Keratinocyte (primary cell): Measurements from ENCODE around the gene PTPRN2. TPM values are rescaled to one million over a fixed set of nuclear protein-coding genes. Genes with fewer than 3 reads are reported as not detected.

Experiments used
- DNase-seq: peaks from one replicate; pipeline ENCODE4 v3.0.0-alpha.2; 2011; ENCODE audit warnings: low read depth, missing footprints, low spot score
- FAIRE-seq: peaks from 2 replicates; lab custom pipeline; 2011; peaks lifted over from hg19 to GRCh38; lab: Jason Lieb, UNC
- H2AFZ ChIP-seq: 2 replicates; pipeline ENCODE4 v1.6.0; 2012; ENCODE audit warnings: low read length, control low read depth, inconsistent platforms; ENCODE audit not compliant: control insufficient read depth
- H3K27ac ChIP-seq: 2 replicates; pipeline ENCODE4 v1.5.1; 2011; ENCODE audit warnings: low read length; ENCODE audit not compliant: control insufficient read depth, insufficient read depth
- H3K27me3 ChIP-seq: 3 replicates; pipeline ENCODE4 v1.6.0; 2011; ENCODE audit warnings: low read length; ENCODE audit not compliant: control insufficient read depth, insufficient read depth; ENCODE audit errors: extremely low read depth
- H3K36me3 ChIP-seq, 2 experiments: 2 replicates in 1 of 2; 3 replicates in 1 of 2; pipeline ENCODE4 v1.5.1; 2011; ENCODE audit warnings: low read length in 2 of 2, mild to moderate bottlenecking in 1 of 2; ENCODE audit not compliant: control insufficient read depth in 2 of 2, insufficient read depth in 2 of 2; ENCODE audit errors: extremely low read depth in 1 of 2
- H3K4me1 ChIP-seq: 3 replicates; pipeline ENCODE4 v1.5.1; 2011; ENCODE audit warnings: low read length; ENCODE audit not compliant: control insufficient read depth, insufficient read depth; ENCODE audit errors: extremely low read depth
- H3K4me2 ChIP-seq: 3 replicates; pipeline ENCODE4 v1.6.0; 2011; ENCODE audit warnings: low read depth, low read length; ENCODE audit not compliant: control insufficient read depth, insufficient read depth; ENCODE audit errors: extremely low read depth
- H3K4me3 ChIP-seq, 3 experiments: fragments of 200-600 bp in 1 of 3; sonication (generic) in 1 of 3; 2 replicates in 2 of 3; 3 replicates in 1 of 3; pipeline ENCODE4 v1.5.1; 2011 to 2016; ENCODE audit warnings: low read length in 3 of 3, mild to moderate bottlenecking in 3 of 3, control low read depth in 2 of 3, inconsistent platforms in 1 of 3, low read depth in 1 of 3, mixed read lengths in 1 of 3, mixed run types in 1 of 3, moderate library complexity in 1 of 3; ENCODE audit not compliant: control insufficient read depth in 2 of 3, insufficient read depth in 2 of 3; ENCODE audit errors: extremely low read depth in 1 of 3
- H3K79me2 ChIP-seq: 2 replicates; pipeline ENCODE4 v1.6.0; 2012; ENCODE audit warnings: low read length; ENCODE audit not compliant: control insufficient read depth, insufficient read depth
- H3K9ac ChIP-seq: 3 replicates; pipeline ENCODE4 v1.6.0; 2011; ENCODE audit warnings: low read length; ENCODE audit not compliant: control insufficient read depth, insufficient read depth; ENCODE audit errors: extremely low read depth
- H3K9me1 ChIP-seq: 3 replicates; pipeline ENCODE4 v1.6.0; 2011; ENCODE audit warnings: low read length; ENCODE audit not compliant: control insufficient read depth, insufficient read depth; ENCODE audit errors: extremely low read depth
- H3K9me3 ChIP-seq: 2 replicates; pipeline ENCODE4 v1.5.1; 2012; ENCODE audit warnings: low read depth, low read length; ENCODE audit not compliant: control insufficient read depth
- H4K20me1 ChIP-seq: 3 replicates; pipeline ENCODE4 v1.6.0; 2011; ENCODE audit warnings: low read length; ENCODE audit not compliant: control insufficient read depth, insufficient read depth; ENCODE audit errors: extremely low read depth
- EZH2 ChIP-seq: IDR thresholded peaks from one replicate; pipeline ENCODE4 v1.6.1; 2012; ENCODE audit warnings: inconsistent platforms, mild to moderate bottlenecking, low read length, moderate library complexity
- dilution Hi-C: fragments of 300-500 bp; cut with MboI; formaldehyde crosslinking; loops from one replicate; pipeline ENCODE4 v1.7.0; 2020; ENCODE audit warnings: low sequenced_read_pairs; ENCODE audit not compliant: extremely low pct_ligation_motif_present
- polyA plus RNA-seq, 5 experiments: library from polyadenylated mRNA; depleted of rRNA in 3 of 5; stranded (reverse) in 3 of 5; stranded (forward) in 1 of 5; unstranded in 1 of 5; fragments of >200 nt; gene quantifications; 1 replicate in 1 of 5; 2 replicates in 3 of 5; 3 replicates in 1 of 5; pipeline versions ENCODE4 v1.2.1 to v1.2.3, GENCODE V29; 2011 to 2012; ENCODE audit warnings: missing spikeins in 2 of 5, low read depth in 1 of 5, low replicate concordance in 1 of 5
- TF ChIP-seq, protein P1 (sequence below), 3 experiments: IDR thresholded peaks in 1 of 3; conservative IDR thresholded peaks in 1 of 3; optimal IDR thresholded peaks in 1 of 3; 2 replicates in 2 of 3; 3 replicates in 1 of 3; pipeline versions ENCODE3 to v1.5.1; 2011; ENCODE audit warnings: low read length in 3 of 3, mild to moderate bottlenecking in 3 of 3, moderate library complexity in 2 of 3, control low read depth in 1 of 3, inconsistent platforms in 1 of 3; ENCODE audit not compliant: insufficient read depth in 2 of 3; ENCODE audit errors: extremely low read depth in 1 of 3

Gene PTPRN2
- polyA plus RNA-seq, 1 donor (not counting 4 experiments of a cell fraction or from before 2014, with no cell fraction given) = not detected

DNA sequence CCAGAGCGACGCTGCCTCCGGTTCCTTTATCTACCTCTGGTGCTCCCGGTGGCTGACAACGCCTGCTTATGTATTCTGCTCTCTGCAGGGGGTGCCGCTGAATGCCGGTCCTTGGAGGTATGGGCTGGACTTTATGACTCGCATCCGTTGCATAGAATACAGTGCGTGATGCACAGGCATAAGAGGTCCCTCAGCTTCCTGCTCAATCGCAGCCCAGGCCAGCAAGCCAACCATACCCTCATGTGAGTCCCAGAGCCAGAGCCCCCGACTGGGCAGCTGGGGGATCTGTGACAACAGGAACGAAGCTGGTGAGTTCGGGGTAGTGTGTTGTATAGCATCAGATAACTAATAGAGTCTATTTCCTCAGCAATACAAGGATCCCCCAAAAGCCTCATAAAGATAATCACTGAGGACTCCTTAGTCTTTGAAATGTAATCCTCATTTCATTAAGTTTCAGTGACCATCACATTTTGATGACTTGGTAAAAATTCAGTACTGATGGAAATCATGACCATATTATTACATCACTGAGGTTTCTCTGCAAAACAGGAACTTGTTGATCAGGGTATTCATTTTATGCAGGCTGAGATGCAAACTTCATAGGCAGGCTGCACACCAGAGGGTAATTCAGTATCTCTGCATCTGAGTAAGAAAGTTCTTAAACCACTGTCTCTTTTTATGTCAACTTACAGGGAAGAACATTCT is 607.8 kb downstream of the PTPRN2 start:
- dilution Hi-C loops = no loop called here
- no peaks in the 10 kb centered on the region for H3K27me3 ChIP-seq
- TF ChIP-seq EZH2 = no peak
- TF ChIP-seq, protein P1, sequence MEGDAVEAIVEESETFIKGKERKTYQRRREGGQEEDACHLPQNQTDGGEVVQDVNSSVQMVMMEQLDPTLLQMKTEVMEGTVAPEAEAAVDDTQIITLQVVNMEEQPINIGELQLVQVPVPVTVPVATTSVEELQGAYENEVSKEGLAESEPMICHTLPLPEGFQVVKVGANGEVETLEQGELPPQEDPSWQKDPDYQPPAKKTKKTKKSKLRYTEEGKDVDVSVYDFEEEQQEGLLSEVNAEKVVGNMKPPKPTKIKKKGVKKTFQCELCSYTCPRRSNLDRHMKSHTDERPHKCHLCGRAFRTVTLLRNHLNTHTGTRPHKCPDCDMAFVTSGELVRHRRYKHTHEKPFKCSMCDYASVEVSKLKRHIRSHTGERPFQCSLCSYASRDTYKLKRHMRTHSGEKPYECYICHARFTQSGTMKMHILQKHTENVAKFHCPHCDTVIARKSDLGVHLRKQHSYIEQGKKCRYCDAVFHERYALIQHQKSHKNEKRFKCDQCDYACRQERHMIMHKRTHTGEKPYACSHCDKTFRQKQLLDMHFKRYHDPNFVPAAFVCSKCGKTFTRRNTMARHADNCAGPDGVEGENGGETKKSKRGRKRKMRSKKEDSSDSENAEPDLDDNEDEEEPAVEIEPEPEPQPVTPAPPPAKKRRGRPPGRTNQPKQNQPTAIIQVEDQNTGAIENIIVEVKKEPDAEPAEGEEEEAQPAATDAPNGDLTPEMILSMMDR (optimal IDR thresholded peaks at IDR 0.05 in 1 of 3, IDR thresholded peaks at IDR 0.05 in 1 of 3, conservative IDR thresholded peaks at IDR 0.05 in 1 of 3; ENCODE audit: extremely low read depth in 1 of 3, insufficient read depth in 2 of 3, low read length in 3 of 3) = no peak
- H4K20me1 ChIP-seq = no peaks in the 10 kb centered on the region
- H3K27ac ChIP-seq = no peak overlapping the region
- H2AFZ ChIP-seq = no peak overlapping the region
- H3K9me1 ChIP-seq = no peaks in the 10 kb centered on the region
- H3K4me2 ChIP-seq = no peak overlapping the region
- H3K36me3 ChIP-seq = no peaks in the 10 kb centered on the region
- no peak overlapping the region for H3K9ac ChIP-seq
- no peaks in the 10 kb centered on the region for H3K4me1 ChIP-seq
- H3K79me2 ChIP-seq = no peaks in the 10 kb centered on the region
- peaks cover 9% of the 10 kb centered on the region for H3K9me3 ChIP-seq
- FAIRE-seq = no peak
- DNase-seq = no peak
- H3K4me3 ChIP-seq = no peak overlapping the region

DNA sequence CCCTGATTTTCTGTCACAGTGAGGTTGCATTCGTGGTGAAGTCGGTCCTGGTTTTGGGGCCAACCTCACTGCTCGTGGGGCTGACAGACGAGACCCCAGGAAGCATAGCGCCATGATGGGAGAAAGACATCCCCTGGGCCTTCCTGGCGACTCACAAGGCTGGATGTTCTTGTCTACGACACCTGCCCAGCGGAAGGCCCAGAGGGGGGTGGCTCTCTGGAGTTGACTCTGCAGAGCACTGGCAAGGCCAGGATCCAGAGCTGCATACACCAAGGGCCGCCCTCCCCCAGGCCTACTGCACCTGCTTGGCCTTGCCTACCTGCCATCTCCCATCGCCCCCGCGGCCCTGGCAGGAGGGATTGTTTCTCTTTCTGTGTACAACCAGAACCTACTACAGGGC is 608.9 kb downstream of the PTPRN2 start:
- DNase-seq = no peak

More for the DNA sequence above, 608.9 kb downstream of the PTPRN2 start:
- Histone ChIP-seq H3K4me2 (no peak overlapping the region), H3K9me1 (no peaks in the 10 kb centered on the region), H3K9ac (no peak overlapping the region), H3K4me1 (no peaks in the 10 kb centered on the region), H3K27me3 (no peaks in the 10 kb centered on the region), H3K79me2 (no peaks in the 10 kb centered on the region), H3K27ac (no peak overlapping the region), H4K20me1 (no peaks in the 10 kb centered on the region), H3K4me3 (no peak overlapping the region), H3K36me3 (no peaks in the 10 kb centered on the region), H3K9me3 (peaks cover 14% of the 10 kb centered on the region), H2AFZ (no peak overlapping the region)
- no peak for FAIRE-seq
- dilution Hi-C loops = no loop called here
- no peak for TF ChIP-seq EZH2
- TF ChIP-seq, protein P1 (optimal IDR thresholded peaks at IDR 0.05 in 1 of 3, IDR thresholded peaks at IDR 0.05 in 1 of 3, conservative IDR thresholded peaks at IDR 0.05 in 1 of 3; ENCODE audit: extremely low read depth in 1 of 3, insufficient read depth in 2 of 3, low read length in 3 of 3) = no peak
